ENCODE results near the gene COL20A1. TPM values are rescaled to one million over a fixed set of nuclear protein-coding genes. Genes with fewer than 3 reads are reported as not detected.
A peak's percentile ranks its signal among the peaks of the same experiment; 100 is the strongest.

COL20A1 gene
- total RNA-seq, 1 experiment from 2014 or later, result not detected

GRCh38 chr20:63272105-63273058 lies 20.6 kb upstream of the COL20A1 start, which contains the start of gene ARFGAP1:
Gene ARFGAP1 (plus strand): TSS chr20:63272813. CDS start chr20:63275581, 2,768 bp downstream.
- H3K9ac ChIP-seq (ENCODE audit: low read length), result peak within 1 kb of the TSS; percentile 91
- H3K9me3 ChIP-seq (ENCODE audit: low read length), result no peaks in the 10 kb centered on the region
- peak; percentile 95 for ATAC-seq
- no peak within 1 kb of the TSS for H3K27ac ChIP-seq (ENCODE audit: low read length)
- peaks cover 5% of the 10 kb centered on the region; the same call in 1 of the 2 replicates for H3K36me3 ChIP-seq (ENCODE audit: low read depth, low read length)
- H3F3A ChIP-seq (ENCODE audit: low read length, unreplicated experiment), result no peaks in the 10 kb centered on the region
- no peaks in the 10 kb centered on the region for H3K9me2 ChIP-seq (replicated peaks; ENCODE audit: low read length)
- no peak for TF ChIP-seq CTCF (conservative IDR thresholded peaks at IDR 0.05; ENCODE audit: low read depth, low read length)
- no peak for TF ChIP-seq EZH2phosphoT487 (IDR thresholded peaks at IDR 0.05; ENCODE audit: borderline replicate concordance, low read length)
- no peak for TF ChIP-seq EZH2 (IDR thresholded peaks at IDR 0.05; ENCODE audit: low read length, unreplicated experiment)
- peak within 1 kb of the TSS; percentile 65 for H2AFZ ChIP-seq (ENCODE audit: low read length)
- CTCF ChIA-PET, result interaction anchor here (0.6 to 1.0 kb wide), 2 partner anchors 18 to 49 kb away, joined by 3 to 4 read pairs; no protein-coding TSS in a partner anchor
- BruUV-seq (replicated peaks), result no TSS peak
- H3K4me1 ChIP-seq (ENCODE audit: insufficient read depth, low read length), result peaks cover 13% of the 10 kb centered on the region; the same call in 1 of the 2 replicates
- peaks cover 55% of the 10 kb centered on the region for H3K79me2 ChIP-seq (ENCODE audit: low read length)
- DNase-seq, result peak; percentile 84
- H4K20me1 ChIP-seq (ENCODE audit: low read length), result peaks cover 27% of the 10 kb centered on the region
- POLR2A ChIA-PET (ENCODE audit: unreplicated experiment), result no interaction called here
- intact Hi-C loops (cut with micrococcal nuclease), result no loop called here
- H3K27me3 ChIP-seq (ENCODE audit: low read length), result no peaks in the 10 kb centered on the region
- H3K4me3 ChIP-seq (ENCODE audit: low read length), result peak within 1 kb of the TSS; percentile 88
- peak within 1 kb of the TSS; percentile 83 for H3K4me2 ChIP-seq (ENCODE audit: low read length)

- TF ChIP-seq EZH2 (IDR thresholded peaks at IDR 0.05; ENCODE audit: low read length, unreplicated experiment) (no peak), CTCF (conservative IDR thresholded peaks at IDR 0.05; ENCODE audit: low read depth, low read length) (no peak), EZH2phosphoT487 (IDR thresholded peaks at IDR 0.05; ENCODE audit: borderline replicate concordance, low read length) (no peak)
- H3K36me3 ChIP-seq (ENCODE audit: low read depth, low read length), result peaks cover 11% of the 10 kb centered on the region; the same call in 1 of the 2 replicates
- DNase-seq, result no peak
- peaks cover 27% of the 10 kb centered on the region for H4K20me1 ChIP-seq (ENCODE audit: low read length)
- POLR2A ChIA-PET (ENCODE audit: unreplicated experiment), result interaction anchor here (0.6 kb wide), 1 partner anchor 65 kb away, joined by 21 read pairs; no protein-coding TSS in a partner anchor
- no peak overlapping the region for H3K27ac ChIP-seq (ENCODE audit: low read length)
- H3K27me3 ChIP-seq (ENCODE audit: low read length), result no peaks in the 10 kb centered on the region
- intact Hi-C loops (cut with micrococcal nuclease), result no loop called here
- BruUV-seq (replicated peaks), result no TSS peak
- peak overlapping the region; percentile 65; the same call in 1 of the 2 replicates for H2AFZ ChIP-seq (ENCODE audit: low read length)
- no peaks in the 10 kb centered on the region for H3F3A ChIP-seq (ENCODE audit: low read length, unreplicated experiment)
- peak overlapping the region; percentile 83 for H3K4me2 ChIP-seq (ENCODE audit: low read length)
- peaks cover 60% of the 10 kb centered on the region for H3K79me2 ChIP-seq (ENCODE audit: low read length)
- no peak for ATAC-seq
- no peaks in the 10 kb centered on the region for H3K9me2 ChIP-seq (replicated peaks; ENCODE audit: low read length)
- peaks cover 13% of the 10 kb centered on the region; the same call in 1 of the 2 replicates for H3K4me1 ChIP-seq (ENCODE audit: insufficient read depth, low read length)
- CTCF ChIA-PET, result interaction anchor here (0.6 kb wide), 1 partner anchor 18 kb away, joined by 4 read pairs; no protein-coding TSS in a partner anchor
- no peaks in the 10 kb centered on the region for H3K9me3 ChIP-seq (ENCODE audit: low read length)
- H3K9ac ChIP-seq (ENCODE audit: low read length), result peak overlapping the region; percentile 91
- peak overlapping the region; percentile 88 for H3K4me3 ChIP-seq (ENCODE audit: low read length)
Observed at GRCh38 chr20:63273059-63273579, 19.9 kb upstream of the COL20A1 start.
